MM.1S (cell line): Measurements from ENCODE around the gene ZNF282.

Experiments
- CTCF ChIP-seq: fragments of 300-600 bp; sonication (generic); IDR thresholded peaks from 2 replicates; pipeline ENCODE4 v1.5.1; 2016; ENCODE audit warnings: antibody characterized with exemption, low read length, mixed read lengths
- EZH2 ChIP-seq: fragments of 300-600 bp; sonication (generic); optimal IDR thresholded peaks from 2 replicates; pipeline ENCODE3; 2017; ENCODE audit warnings: low read depth, mild to moderate bottlenecking, antibody characterized with exemption, low read length, mixed read lengths
- EZH2phosphoT487 ChIP-seq: fragments of 300-600 bp; sonication (generic); IDR thresholded peaks from 2 replicates; pipeline ENCODE4 v1.6.1; 2018; ENCODE audit warnings: antibody characterized with exemption, low read length

- TF ChIP-seq CTCF (no peak), EZH2phosphoT487 (no peak), EZH2 (no peak)
These were observed 20.2 kb upstream of the ZNF282 start for GRCh38 chr7:149175150-149175549.
